GM18951 (cell line): ENCODE results near the gene SMIM14.
"Not testable (repeated sequence)": the region's sequence is repeated elsewhere in the genome, so short reads cannot be mapped to it uniquely, and the experiment has no call there.

ENCODE experiments used
- POLR2A ChIP-seq: IDR thresholded peaks from 4 replicates; pipeline ENCODE4 v1.6.1; 2011; ENCODE audit warnings: mild to moderate bottlenecking; ENCODE audit not compliant: insufficient read length, insufficient read depth; ENCODE audit errors: extremely low read depth
- in situ Hi-C: fragments of 300-500 bp; cut with MboI; formaldehyde crosslinking; loops from one replicate; pipeline ENCODE4 v1.12.0; 2022; ENCODE audit warnings: low sequenced_read_pairs, mixed read lengths, inconsistent platforms; ENCODE audit not compliant: unreplicated experiment

The SMIM14 gene

GRCh38 chr4:39626913-39627312, 11.8 kb downstream of the SMIM14 start:
- in situ Hi-C loops = no loop called here
- TF ChIP-seq POLR2A = peak; percentile 54

DNA sequence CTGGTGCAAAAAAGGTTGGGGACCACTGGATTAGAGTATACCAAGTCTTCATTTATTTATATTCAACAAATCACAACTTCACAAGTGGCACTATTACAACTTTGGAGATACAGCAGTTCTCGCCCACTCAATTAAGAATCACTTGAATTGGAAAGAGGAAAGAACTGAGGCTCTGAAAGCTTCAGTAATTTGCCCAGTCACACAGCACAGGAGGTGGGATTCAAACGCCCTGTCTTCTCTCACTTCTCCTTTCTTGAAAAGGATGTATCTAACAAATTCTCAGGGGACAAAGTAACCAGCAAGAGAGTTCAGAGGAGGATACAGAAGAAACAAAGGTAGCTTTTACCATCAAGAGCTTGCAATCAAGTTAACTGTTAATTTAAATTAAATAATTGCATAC, 12.4 kb downstream of the SMIM14 start:
- in situ Hi-C loops = no loop called here
- peak; percentile 24 for TF ChIP-seq POLR2A

GRCh38 chr4:39621582-39621981, 17.1 kb downstream of the SMIM14 start:
- TF ChIP-seq POLR2A = no peak
- in situ Hi-C loops = no loop called here

- in situ Hi-C loops = no loop called here
- no peak for TF ChIP-seq POLR2A
Observed at GRCh38 chr4:39620551-39621313, 17.9 kb downstream of the SMIM14 start.

DNA sequence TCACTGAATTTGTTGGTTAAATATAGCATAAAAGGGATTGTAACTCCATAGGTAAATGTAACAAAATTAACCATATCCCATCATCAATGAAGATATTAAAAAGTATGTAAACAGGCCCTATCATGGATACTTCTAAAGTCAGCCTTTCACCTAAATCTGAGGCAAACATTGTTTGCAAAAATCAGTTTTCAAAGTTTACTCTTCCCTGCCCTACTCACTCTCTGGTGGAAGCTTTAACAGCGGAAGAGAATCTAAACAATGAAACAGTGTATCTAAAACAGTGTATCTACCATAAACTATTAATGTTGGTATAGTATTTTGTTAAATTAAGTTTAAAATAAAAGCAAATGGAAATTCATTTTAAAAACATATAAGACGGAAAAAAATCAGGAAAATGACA, 21.1 kb downstream of the SMIM14 start:
- in situ Hi-C loops = no loop called here
- TF ChIP-seq POLR2A = no peak

DNA sequence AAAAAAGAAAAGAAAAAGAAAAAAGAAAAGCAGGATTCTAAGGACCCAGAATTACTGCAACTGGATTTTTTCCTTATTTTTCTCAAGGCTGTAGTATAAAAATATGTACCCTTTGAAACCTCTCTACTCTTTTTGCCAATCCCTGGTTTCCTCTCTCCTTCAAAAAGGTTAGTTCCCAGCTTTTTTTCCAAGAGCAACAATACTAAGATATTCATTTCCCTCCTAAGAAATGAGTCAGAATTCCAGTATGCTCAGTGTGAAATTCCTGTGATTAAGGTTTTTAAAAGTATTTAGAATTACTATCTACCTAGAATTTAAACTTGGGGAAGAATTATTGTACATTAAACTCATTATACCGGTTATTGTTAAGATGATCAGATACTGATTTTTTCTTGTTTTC, 22.0 kb downstream of the SMIM14 start:
- in situ Hi-C loops = no loop called here
- TF ChIP-seq POLR2A = no peak

DNA sequence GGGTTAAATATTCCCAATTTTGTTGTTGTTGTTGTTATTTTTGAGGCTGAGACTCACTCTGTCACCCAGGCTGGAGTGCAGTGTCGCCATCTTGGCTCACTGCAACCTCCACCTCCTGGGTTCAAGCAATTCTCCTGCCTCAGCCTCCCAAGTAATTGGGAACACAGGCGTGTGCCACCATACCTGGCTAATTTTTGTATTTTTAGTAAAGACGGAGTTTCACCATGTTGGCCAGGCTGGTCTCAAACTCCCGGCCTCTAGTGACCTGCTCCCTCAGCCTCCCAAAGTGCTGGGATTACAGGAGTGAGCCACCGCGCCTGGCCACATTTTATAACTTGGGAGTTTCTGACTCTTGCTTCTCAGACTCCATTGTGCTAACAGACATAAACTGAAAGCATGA, 22.6 kb downstream of the SMIM14 start:
- in situ Hi-C loops = not testable (repeated sequence)

DNA sequence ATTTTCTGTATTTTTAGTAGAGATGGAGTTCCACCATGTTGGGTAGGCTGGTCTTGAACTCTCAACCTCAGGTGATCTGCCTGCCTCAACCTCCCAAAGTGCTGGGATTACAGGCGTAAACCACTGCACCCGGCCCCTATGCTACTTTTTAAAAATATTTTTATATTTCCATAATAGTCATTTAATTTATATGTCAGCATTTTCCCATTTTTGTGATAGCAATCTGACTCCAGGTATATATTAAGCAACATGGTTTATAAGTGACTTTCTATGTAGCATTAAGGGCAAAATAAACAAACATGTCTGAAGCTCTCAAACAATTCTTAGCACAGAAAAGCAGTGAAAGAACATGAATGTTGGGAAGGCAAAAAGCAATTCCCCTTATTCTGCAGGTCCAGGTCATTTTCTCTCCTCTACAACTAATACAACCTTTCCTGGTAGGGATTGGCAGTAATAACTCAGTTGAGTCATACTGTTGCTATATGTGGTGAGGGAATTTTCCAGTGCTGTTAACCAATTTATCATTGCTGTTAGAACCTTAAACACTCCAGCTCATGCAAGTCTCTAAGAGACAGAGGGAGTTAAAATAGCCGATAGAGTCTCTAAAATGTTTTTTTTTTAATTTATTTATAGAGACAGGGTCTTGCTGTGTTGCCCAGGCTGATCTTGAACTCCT, 24.0 kb downstream of the SMIM14 start:
- in situ Hi-C loops = no loop called here
- no peak for TF ChIP-seq POLR2A

DNA sequence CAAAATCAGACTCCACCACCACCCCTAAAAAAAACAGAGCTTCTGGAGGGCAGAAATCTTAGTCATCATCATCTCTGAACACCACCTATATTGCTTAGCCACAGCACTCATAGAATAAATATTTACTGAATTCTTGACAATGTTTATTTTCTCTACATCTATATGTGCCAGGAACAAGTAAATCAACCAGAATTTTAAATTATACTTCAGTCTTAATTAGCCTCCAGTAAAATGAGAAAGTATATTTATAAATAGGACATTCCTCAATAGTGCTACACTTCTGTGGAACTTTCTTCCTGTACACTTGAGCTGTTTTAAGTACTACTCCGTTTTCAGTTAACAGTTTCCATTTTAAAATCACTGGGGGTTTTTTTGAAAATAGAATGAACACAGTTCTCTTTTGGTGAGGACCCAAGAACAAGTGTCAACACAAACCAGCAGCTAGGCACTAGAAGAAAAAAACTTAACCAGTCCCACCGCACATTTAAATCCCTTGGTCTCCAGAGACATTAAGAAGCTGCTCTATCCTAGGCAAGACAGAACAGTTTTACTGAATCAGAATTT, 25.5 kb downstream of the SMIM14 start:
- in situ Hi-C loops = no loop called here
- no peak for TF ChIP-seq POLR2A

GRCh38 chr4:39609454-39609931, 29.2 kb downstream of the SMIM14 start:
- in situ Hi-C loops = no loop called here
- TF ChIP-seq POLR2A = no peak

GRCh38 chr4:39608451-39608850, 30.2 kb downstream of the SMIM14 start:
- in situ Hi-C loops = no loop called here

GRCh38 chr4:39606747-39607146, 31.9 kb downstream of the SMIM14 start:
- no peak for TF ChIP-seq POLR2A
- in situ Hi-C loops = no loop called here

More at GRCh38 chr4:39608451-39608850, 30.2 kb downstream of the SMIM14 start:
- TF ChIP-seq POLR2A = no peak

DNA sequence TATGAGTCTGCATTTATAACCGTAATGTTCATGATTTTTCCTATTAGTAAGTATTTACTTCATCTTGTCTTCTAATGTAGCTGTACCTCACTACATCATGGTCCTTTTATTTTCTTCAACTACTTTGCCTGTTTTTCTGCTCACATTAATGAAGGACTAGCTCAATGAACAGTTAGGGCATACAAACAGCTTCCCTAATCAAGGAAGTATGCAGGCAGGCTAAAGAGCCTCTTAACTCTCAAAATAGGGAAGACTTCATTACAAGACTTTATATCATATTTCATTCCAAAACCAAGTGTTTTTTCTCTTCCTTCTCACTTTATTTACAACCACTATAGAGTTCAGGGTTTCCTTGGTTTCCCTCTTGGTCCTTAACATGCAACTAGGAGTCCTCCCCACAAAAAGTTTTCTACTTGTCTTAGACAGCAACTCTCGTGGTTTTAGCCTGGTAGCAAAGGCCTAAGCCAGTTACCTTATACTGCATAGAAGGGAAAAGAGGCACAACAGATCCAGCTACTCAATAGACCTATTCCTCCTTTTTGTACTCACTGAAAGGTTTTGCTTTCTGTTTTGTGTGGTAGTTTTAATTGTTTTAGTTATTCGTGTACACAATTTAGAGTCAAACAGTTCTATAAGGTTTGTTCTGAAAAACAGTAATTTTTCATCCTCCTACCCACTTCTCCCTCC, 40.8 kb downstream of the SMIM14 start:
- no peak for TF ChIP-seq POLR2A
- in situ Hi-C loops = no loop called here
